ENCODE results near the gene PRXL2A. TPM values are rescaled to one million over a fixed set of nuclear protein-coding genes. Genes with fewer than 3 reads are reported as not detected.
A peak's percentile ranks its signal among the peaks of the same experiment; 100 is the strongest.

PRXL2A gene
- total and polyA plus RNA-seq, 10 of the 15 experiments (the other 5 are each of a cell fraction or from before 2014, with no cell fraction given) = 2.8 to 15.6 (median 11.1) TPM

DNA sequence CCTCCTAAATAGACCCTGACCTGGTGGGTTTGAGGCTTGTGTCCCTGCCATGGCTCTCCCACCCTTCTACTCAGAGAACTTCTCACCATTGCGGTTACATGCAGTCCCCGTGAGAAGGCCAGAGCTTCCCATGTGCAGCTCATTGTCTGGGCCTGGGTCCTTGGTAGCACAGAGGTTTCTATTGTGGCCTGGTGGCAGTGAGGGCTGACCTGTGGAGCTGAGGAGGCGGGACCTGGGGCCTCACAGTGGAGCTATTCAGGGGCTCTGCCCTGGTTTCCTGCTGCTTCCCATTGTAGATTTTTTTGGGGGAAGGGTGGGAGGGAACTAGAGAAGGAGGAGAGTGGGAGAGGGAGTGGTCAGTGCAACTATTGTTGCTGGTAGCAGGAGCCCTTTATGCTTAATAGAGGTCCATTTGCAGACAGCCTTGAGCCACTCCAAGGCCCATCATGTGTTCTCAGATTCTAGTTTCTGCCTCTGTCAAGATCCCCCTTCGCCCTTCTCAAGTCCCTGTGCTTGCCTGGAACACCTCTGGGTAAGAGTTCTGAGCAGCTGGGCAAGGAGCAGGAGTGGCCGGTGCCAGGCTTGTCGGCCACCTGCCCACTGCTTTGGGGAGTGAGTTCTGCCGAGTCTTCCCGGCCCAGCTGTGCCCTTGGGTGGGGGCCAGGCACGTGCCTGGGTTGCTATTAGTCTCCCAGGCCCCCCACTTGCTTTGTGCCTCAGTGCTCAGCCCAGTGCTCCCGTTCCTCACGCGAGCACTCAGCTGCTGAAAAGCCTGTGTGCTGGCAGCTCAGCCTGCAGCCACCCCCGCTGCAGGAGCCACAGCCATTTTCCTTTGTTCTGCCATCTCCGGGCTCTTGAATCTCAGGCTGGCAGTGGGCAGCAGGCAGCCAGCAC lies 56.5 kb downstream of the PRXL2A start (continued):
- TF ChIP-seq IKZF2 (IDR thresholded peaks at IDR 0.05) (0 out of 4 replicates have a peak, but pooled peaks of 1 of the 2 experiments have one; percentile 21), BHLHE40 (IDR thresholded peaks at IDR 0.05; ENCODE audit: borderline replicate concordance in 1 of 2, low read depth in 2 of 2, low read length in 1 of 2) (peak; percentile 76 to 92; a peak in 3 of 4 replicates), CBFB (IDR thresholded peaks at IDR 0.05; ENCODE audit: low read depth) (no peak), MEF2B (IDR thresholded peaks at IDR 0.05; ENCODE audit: partially characterized antibody, poor library complexity, severe bottlenecking) (peak; percentile 54)
- TF ChIP-seq, protein P1, sequence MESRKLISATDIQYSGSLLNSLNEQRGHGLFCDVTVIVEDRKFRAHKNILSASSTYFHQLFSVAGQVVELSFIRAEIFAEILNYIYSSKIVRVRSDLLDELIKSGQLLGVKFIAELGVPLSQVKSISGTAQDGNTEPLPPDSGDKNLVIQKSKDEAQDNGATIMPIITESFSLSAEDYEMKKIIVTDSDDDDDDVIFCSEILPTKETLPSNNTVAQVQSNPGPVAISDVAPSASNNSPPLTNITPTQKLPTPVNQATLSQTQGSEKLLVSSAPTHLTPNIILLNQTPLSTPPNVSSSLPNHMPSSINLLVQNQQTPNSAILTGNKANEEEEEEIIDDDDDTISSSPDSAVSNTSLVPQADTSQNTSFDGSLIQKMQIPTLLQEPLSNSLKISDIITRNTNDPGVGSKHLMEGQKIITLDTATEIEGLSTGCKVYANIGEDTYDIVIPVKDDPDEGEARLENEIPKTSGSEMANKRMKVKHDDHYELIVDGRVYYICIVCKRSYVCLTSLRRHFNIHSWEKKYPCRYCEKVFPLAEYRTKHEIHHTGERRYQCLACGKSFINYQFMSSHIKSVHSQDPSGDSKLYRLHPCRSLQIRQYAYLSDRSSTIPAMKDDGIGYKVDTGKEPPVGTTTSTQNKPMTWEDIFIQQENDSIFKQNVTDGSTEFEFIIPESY (IDR thresholded peaks at IDR 0.05) = no peak
- TF ChIP-seq, protein P2, sequence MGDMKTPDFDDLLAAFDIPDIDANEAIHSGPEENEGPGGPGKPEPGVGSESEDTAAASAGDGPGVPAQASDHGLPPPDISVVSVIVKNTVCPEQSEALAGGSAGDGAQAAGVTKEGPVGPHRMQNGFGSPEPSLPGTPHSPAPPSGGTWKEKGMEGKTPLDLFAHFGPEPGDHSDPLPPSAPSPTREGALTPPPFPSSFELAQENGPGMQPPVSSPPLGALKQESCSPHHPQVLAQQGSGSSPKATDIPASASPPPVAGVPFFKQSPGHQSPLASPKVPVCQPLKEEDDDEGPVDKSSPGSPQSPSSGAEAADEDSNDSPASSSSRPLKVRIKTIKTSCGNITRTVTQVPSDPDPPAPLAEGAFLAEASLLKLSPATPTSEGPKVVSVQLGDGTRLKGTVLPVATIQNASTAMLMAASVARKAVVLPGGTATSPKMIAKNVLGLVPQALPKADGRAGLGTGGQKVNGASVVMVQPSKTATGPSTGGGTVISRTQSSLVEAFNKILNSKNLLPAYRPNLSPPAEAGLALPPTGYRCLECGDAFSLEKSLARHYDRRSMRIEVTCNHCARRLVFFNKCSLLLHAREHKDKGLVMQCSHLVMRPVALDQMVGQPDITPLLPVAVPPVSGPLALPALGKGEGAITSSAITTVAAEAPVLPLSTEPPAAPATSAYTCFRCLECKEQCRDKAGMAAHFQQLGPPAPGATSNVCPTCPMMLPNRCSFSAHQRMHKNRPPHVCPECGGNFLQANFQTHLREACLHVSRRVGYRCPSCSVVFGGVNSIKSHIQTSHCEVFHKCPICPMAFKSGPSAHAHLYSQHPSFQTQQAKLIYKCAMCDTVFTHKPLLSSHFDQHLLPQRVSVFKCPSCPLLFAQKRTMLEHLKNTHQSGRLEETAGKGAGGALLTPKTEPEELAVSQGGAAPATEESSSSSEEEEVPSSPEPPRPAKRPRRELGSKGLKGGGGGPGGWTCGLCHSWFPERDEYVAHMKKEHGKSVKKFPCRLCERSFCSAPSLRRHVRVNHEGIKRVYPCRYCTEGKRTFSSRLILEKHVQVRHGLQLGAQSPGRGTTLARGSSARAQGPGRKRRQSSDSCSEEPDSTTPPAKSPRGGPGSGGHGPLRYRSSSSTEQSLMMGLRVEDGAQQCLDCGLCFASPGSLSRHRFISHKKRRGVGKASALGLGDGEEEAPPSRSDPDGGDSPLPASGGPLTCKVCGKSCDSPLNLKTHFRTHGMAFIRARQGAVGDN (IDR thresholded peaks at IDR 0.05) = peak; percentile 68

All from GM12878 (cell line).